SK-N-SH (cell line): ENCODE results near the gene RAD9B.

Experiments used
- MXI1 ChIP-seq: IDR thresholded peaks from 2 replicates; pipeline ENCODE4 v1.6.1; 2012; ENCODE audit warnings: mild to moderate bottlenecking, low read depth, low read length, improper control_type of control experiment
- PBX3 ChIP-seq: IDR thresholded peaks from 2 replicates; pipeline ENCODE4; 2012
- TAF1 ChIP-seq: IDR thresholded peaks from 2 replicates; pipeline ENCODE4 v1.6.1; 2012; ENCODE audit warnings: low read depth, mild to moderate bottlenecking, low read length, moderate library complexity, borderline replicate concordance
- USF2 ChIP-seq: fragments of 150-350 bp; IDR thresholded peaks from 2 replicates; pipeline ENCODE4 v1.6.1; 2017; ENCODE audit warnings: antibody characterized with exemption, low read length, low read depth, borderline replicate concordance
- TF ChIP-seq, protein P1 (sequence below): fragments of 200-600 bp; sonication (generic); IDR thresholded peaks from 2 replicates; pipeline ENCODE4 v1.6.1; 2017; ENCODE audit warnings: antibody characterized with exemption, mild to moderate bottlenecking, moderate library complexity
- TF ChIP-seq, protein P2 (sequence below): IDR thresholded peaks from 2 replicates; pipeline ENCODE4 v1.4.0; 2012; ENCODE audit warnings: low read depth, borderline replicate concordance

DNA sequence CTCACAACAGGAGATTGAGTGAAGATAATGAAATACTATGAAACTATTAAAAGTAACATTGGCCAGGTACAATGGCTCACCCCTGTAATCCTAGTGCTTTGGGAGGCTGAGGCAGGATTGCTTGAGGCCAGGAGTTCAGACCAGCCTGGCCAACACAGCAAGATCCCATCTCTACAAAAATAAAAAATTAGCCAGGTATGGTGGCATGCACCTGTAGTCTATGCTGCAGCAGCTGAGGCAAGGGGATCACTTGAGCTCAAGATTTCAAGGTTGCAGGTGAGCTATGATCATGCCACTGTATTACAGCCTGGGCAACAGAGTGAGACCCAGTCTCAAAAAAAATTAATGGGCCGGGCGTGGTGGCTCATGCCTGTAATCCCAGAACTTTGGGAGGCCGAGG is 14.9 kb downstream of the RAD9B start:
- TF ChIP-seq PBX3: no peak
- TF ChIP-seq TAF1: no peak
- TF ChIP-seq, protein P1, sequence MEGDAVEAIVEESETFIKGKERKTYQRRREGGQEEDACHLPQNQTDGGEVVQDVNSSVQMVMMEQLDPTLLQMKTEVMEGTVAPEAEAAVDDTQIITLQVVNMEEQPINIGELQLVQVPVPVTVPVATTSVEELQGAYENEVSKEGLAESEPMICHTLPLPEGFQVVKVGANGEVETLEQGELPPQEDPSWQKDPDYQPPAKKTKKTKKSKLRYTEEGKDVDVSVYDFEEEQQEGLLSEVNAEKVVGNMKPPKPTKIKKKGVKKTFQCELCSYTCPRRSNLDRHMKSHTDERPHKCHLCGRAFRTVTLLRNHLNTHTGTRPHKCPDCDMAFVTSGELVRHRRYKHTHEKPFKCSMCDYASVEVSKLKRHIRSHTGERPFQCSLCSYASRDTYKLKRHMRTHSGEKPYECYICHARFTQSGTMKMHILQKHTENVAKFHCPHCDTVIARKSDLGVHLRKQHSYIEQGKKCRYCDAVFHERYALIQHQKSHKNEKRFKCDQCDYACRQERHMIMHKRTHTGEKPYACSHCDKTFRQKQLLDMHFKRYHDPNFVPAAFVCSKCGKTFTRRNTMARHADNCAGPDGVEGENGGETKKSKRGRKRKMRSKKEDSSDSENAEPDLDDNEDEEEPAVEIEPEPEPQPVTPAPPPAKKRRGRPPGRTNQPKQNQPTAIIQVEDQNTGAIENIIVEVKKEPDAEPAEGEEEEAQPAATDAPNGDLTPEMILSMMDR: no peak
- no peak for TF ChIP-seq MXI1
- no peak for TF ChIP-seq USF2
- TF ChIP-seq, protein P2, sequence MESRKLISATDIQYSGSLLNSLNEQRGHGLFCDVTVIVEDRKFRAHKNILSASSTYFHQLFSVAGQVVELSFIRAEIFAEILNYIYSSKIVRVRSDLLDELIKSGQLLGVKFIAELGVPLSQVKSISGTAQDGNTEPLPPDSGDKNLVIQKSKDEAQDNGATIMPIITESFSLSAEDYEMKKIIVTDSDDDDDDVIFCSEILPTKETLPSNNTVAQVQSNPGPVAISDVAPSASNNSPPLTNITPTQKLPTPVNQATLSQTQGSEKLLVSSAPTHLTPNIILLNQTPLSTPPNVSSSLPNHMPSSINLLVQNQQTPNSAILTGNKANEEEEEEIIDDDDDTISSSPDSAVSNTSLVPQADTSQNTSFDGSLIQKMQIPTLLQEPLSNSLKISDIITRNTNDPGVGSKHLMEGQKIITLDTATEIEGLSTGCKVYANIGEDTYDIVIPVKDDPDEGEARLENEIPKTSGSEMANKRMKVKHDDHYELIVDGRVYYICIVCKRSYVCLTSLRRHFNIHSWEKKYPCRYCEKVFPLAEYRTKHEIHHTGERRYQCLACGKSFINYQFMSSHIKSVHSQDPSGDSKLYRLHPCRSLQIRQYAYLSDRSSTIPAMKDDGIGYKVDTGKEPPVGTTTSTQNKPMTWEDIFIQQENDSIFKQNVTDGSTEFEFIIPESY: no peak
